ENCODE data around the gene TYK2.
"Not testable (repeated sequence)": the region's sequence is repeated elsewhere in the genome, so short reads cannot be mapped to it uniquely, and the experiment has no call there.

The TYK2 gene

DNA sequence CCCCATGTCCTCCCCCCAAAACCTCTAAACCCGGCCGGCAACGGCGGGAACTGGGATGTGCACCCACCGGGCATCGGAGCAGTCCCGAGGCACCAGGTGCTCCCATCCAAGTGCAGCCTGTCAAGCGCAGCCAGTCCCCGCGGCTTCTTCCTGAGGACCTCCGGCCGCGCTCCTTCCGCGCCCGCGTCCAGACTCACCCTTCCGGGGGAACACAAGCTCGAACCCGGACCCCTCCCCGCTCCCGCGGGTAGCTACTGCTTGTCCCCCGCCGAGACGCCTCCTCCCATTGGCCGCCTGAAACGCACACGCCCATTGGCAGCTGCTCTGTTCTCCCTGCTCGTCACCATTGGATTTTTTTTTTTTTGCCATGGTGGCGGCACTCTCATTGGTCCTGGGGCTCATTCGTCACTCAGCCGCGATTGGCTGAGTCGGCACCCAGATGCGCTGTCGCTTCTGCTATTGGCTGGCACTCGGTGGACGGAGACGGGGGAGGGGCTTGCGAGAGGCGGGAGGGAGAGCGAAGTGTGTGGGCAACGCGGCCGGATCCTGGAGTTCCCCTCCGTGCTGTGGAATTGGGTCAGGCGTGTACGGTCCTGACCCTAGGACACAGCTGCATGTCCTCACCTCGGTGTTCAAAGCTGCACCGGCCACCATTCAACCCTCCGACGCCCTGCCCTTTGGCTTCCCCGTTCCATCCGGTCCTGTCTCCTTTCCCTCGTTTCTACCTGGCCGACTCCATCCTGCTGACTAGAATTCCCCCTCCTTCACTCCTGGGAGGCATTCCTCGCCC lies at the start of gene TYK2:
Gene TYK2, minus strand, starts transcription at position 260 of the 790 bp plus-strand sequence. CDS start 2,166 bp downstream, outside the sequence.
- DNase-seq, result peak; percentile 98

DNA sequence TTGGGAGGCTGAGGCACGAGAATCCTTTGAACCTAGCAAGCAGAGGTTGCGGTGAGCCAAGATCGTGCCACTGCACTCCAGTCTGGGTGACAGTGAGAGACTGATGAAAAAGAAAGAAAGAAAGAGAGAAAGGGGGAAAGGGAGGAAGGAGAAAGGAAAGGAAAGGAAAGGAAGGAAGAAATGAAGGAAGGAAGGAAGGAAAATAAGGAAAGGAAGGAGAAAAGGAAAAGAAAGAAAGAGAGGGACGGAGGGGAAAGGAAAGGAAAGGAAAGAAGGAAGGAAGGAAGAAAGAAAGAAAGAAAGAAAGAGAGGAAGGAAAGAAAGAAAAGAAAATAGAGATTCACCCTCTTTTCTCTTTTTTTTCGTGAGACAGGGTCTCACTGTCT lies 48.6 kb upstream of the TYK2 start:
- DNase-seq, result no peak

DNA sequence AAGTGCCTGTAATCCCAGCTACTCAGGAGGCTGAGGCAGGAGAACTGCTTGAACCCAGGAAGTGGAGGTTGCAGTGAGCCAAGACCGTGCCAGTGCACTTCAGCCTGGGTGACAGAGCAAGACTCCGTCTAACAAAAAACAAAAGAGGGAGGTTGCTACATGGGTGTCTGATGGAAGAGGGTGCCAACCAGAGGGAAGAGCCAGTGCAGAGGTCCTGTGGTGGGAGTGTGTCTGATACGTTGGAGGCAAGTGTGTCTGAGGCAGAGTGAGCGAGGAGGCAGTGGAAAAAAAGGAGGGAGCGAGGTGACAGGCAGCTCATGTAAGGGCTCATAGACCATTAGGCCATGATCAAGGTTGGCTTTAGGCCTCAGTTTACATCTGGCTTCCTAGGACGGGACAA lies 46.8 kb upstream of the TYK2 start:
- no peak for DNase-seq

DNA sequence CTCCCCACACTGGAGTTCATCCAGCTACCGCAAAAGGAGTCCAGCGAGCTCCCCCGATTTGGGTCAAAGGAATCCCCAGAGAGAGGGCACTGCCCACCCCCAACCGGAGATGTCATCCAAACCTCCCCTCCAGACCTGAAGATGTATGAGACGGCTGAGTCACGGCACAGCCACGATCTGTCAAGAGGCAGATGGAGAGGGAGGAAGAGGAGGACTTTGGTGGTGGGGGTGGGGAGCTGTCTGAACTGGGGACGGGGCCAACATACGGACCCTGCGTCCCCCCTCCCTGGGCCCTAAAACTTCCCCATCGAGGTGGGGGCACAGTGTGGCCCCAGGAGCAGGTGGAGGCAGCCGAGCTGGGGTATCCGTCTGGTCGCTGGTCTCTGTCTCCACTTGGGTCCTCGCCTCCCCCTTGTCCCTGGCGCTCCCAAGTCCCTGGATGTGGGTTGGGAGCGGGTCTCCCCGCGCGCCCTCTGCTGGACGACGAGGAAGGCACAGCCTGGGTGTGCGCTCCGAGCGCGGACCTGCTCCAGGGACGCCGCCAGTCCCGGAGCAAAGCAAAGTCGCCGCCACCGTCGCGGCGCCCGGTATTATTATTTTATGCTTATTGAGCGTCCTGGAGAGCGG lies 43.8 kb upstream of the TYK2 start:
- DNase-seq, result peak; percentile 62

DNA sequence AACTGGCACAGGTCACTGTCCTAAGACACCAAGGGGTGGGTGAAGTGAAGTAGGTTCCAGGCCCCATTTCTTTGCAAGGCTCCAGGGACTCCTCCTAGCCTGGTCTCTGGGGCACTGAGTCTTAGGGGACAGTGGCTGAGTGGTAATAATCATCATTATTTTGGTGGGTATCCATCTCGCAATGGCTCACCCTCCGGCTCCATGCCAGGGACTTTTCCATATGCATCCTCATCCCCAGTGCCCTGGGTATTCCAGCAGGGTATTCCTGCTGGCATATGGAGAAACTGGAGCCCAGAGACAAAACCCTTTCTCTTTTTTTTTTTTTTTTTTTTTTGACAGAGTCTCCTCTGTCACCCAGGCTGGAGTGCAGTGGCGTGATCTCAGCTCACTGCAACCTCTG lies 42.5 kb upstream of the TYK2 start:
- no peak for DNase-seq

DNA sequence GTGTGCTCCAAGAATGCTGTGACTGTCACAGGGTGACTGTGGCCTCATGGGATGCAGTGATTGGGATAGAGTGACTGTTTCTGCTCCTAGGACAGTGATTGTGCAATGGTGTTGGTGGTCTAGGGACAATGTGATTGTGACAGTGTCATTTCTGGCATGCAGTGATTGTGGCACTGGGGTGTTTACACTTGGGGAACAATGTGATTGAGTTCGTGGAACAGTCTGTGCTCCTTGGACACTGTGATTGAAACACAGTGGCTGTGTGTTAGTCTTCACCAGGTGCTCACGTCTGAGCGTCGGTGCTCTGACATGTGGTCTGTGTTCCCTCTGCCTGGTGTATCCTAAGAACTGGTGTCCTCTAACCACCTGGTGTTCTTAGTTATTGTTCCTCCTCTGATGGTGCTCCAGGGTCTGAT lies 41.7 kb upstream of the TYK2 start:
- DNase-seq, result no peak

DNA sequence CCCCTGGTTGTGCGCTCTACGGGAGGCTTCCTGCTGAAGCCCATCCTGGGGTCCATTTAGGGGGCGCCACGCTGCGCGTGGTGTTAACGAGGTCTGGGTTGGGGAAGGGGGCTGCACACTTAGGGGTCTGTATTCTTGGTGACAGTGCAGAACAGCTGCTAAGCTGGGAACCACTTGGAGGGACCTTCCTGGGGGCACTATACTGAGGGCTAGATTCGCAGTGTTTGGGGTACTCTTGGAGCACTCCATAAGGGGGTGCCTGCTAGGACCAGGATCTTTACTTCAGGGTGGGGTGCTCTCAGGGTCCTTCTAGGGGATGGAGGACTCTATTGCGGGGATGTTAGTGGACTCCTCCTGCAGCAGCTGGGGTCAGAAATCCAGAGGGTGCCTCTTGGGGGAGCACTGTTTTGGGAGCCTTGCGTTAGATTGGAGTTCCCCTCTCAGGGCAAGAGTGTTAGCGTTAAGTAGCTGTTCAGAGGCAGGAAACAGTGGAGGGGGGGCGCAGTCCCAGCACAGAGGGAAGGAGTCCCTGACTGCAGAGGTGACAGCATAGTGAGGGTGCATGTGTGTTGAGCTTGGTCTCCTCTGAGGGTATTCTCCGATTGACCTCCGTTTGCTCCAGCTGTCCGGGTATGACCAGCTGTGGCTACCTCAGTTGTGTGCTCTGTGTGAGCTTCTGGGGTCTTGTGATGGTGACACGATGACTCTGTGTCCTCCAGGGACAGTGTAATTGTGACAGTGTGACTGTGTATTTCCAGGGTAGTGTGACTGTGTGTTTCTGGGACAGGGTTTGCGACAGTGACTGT lies 41.1 kb upstream of the TYK2 start:
- DNase-seq, result no peak

DNA sequence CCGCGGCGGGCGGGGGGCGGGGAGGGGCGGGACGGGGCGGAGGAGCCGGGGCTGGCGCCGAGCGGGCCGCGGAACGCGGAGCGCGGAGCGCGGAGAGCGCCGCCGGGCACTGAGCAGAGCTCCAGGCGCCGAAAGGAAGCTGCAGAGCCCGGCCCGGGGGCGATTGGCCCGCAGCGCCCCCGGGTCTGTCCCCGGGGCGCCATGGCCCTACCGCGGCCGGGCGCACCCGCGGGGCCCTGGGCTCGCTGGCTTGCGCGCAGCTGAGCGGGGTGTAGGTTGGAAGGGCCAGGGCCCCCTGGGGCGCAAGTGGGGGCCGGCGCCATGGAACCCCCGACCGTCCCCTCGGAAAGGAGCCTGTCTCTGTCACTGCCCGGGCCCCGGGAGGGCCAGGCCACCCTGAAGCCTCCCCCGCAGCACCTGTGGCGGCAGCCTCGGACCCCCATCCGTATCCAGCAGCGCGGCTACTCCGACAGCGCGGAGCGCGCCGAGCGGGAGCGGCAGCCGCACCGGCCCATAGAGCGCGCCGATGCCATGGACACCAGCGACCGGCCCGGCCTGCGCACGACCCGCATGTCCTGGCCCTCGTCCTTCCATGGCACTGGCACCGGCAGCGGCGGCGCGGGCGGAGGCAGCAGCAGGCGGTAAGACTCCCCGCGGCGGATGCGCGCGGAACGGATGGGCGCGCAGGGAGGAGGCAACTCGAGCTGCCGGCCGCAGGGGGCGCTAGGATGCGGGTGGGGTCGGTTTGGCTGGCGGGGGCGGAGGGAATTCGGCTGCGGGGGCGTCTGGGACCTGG lies 40.3 kb upstream of the TYK2 start, which contains the start of gene PDE4A:
Gene PDE4A, plus strand, starts transcription at position 95 of the 796 bp plus-strand sequence. Its CDS starts 227 bp downstream, at position 322.
- DNase-seq, result no peak

DNA sequence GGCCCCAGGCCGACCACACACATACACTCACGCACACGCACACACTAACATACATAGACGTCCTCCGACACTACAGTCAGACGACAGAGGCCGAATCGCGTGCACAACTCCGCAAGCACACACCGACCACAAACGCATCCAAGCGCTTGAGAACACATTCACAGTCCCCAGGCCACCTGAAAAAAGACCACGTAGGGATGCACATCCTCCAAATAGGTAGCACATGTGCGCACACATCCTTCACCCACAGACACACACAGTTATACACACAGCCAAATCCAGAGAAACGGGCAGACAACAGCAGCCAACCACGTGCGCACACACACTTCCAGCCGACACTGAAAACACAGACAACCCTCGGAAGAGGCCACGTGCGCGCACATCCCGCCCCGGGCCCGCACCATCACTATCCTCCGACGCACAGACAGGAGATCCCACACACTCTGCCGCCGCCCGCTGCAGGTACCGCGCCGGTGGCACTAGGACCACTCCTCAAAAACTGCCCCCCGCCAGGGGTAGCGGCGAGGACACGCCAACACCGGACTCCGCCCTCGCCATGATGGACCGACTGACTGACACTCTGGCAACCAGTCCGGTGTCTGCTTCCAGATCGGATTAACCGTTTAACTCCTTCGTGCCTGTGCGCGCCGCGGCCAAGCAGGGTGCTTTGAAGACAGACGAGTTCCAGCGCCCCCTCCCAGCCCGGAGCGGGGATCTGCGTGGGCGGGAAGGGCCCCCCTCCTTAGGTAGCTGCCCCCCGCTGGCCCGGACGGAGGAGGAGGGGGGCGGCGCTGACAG lies 39.5 kb upstream of the TYK2 start:
- DNase-seq, result peak; percentile 28

DNA sequence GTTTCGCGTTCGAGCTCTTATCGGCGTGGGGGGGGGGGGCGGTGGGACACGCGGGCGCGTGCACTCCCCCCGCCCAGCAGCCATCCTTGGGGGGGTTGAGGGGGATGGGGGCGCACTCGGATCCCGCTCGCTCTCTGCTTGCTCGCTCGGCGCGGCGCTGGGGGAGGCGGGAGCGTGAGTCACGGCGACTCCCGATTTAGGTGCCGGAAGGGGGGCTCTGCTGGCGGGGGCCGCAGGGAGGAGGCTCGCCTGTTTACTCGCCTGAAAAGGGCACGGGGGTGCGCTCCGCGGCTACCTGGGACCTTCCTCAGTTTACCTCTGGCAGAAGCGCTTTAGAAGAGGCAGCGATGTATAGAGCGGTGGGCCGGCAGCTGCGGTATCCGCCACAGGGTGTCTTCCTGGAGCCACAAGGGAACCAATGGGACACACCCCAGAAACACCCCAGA lies 38.9 kb upstream of the TYK2 start:
- no peak for DNase-seq

DNA sequence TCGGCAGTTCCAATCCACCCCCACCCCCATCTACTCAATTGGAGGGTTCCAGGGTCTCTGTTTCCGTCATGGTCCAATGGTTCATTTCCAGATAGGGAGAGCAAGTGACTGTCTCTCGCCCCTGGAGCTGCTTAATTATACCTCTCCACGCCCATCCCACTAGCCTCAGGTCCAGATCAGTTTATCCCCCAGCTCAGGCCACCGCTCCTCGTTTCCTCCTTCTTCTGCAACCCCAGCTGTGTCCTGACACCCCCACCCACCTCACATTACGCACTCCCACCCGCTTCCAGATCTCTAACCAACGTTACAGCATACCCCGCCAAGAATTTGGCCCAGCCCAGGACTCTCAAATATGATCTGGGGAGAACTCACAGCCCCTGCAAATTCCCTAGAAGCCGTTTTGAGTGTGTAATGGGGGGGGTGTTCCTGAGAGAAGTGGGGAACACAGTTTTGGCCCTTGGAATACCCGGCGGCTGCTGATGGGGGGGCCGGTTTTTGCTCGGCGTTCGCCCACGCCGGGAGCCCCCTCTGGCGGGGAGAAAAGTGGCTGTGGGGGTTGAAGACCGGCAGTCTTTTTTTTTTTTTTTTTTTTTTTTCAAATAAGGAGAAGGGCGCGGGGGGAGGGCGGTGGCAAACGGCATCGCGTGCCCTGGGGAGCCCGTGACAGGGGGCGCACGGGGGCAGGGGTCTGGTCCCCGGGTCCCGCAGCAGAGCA lies 38.3 kb upstream of the TYK2 start:
- DNase-seq, result no peak

DNA sequence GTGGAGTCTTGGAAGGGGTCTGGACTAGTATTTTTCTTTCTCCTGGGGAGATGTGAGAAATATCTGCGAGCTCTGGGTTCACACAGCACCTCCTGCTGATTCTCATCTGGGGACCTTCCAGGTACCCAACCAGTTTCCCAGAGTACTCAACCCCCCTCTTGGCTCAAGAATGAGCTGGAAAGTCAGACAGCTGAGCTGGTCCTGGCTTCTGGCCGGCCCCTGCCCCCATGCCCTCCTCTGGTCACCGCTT lies 37.8 kb upstream of the TYK2 start:
- no peak for DNase-seq

DNA sequence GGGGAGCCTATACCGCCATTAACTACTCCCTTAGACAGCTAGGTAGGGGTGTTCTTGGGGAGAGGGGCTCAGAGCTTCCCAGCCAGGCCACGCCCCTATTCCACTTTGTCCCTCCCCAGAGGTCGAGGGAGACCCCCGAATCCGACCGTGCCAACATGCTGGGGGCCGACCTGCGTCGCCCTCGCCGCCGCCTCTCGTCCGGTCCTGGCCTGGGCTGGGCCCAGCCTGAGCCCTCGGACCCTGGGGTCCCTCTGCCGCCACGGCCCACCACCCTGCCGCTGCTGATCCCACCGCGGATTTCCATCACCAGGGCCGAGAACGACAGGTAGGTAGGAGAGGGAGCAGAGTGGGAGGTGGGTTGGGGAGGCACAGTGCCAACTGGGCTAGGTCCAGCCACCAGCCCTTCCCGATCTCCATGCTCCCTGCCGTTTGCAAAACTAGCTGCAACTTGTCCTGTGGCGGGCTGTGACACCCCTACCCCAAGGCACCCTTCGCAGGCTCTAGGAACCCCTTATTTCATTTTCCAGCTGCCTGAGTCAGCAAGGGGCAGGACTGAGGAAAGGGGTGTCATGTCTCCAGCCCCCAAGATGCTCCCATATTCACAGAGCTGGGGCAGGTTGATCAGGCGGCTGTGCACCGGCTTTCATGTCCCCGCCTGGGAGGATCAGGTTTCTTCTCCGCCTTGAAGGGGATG lies 37.3 kb upstream of the TYK2 start:
- DNase-seq, result peak; percentile 17

DNA sequence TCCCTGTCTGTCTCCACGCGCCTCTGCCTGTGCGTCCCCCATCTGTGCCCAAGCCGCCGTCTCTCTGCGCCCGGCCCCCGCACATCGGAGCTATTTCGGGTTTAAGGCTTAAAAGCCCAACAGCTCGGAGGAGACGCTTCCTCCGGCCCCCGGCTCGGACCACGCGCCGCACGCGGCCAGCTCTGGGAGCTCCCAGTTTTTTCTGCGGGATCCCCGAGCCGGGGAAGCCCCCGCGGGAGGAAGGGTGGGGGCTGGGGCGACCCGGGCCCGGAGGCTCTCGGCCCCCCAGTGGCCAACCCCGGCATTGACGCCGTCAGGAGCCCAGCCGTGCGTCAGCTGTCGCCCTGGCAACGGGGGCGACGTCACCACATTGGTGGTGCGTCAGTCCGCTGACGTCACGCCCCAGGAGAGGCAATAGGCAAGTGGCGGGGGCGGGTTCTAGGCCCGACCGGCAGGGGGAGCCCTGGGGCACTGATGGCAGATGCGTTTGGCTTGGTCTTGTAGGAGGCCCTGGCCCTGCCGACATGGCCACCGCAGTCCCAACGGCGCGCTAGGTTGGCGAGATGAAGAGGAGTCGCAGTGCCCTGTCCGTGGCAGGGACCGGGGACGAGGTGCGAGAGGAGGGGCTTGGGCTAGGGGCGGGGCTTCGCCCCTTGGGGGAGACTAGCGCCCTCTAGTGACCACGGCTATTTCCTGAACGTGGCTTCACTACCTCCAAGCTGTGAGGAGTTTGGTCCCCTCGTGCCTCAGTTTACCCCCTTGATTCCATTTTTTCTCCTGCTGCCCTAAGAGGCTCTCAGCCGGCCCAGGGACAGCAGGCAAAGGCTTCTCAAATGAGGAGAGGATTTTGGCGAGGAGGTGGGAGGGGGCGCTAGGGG lies 36.2 kb upstream of the TYK2 start:
- DNase-seq, result peak; percentile 67

DNA sequence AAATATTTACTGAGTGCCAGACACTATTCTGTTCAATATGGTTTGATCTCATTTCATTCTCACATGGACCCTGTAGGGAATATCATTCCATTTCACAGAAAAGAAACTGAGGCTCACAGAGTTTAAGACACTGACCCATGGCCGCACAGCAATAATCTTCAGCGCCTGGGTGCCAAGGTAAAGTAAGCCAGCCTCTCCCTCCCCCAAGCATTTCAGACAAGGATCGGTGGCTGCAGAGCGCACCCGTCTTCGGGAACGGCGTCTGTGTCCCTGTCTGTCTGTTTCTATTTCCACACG lies 35.7 kb upstream of the TYK2 start:
- DNase-seq, result no peak

DNA sequence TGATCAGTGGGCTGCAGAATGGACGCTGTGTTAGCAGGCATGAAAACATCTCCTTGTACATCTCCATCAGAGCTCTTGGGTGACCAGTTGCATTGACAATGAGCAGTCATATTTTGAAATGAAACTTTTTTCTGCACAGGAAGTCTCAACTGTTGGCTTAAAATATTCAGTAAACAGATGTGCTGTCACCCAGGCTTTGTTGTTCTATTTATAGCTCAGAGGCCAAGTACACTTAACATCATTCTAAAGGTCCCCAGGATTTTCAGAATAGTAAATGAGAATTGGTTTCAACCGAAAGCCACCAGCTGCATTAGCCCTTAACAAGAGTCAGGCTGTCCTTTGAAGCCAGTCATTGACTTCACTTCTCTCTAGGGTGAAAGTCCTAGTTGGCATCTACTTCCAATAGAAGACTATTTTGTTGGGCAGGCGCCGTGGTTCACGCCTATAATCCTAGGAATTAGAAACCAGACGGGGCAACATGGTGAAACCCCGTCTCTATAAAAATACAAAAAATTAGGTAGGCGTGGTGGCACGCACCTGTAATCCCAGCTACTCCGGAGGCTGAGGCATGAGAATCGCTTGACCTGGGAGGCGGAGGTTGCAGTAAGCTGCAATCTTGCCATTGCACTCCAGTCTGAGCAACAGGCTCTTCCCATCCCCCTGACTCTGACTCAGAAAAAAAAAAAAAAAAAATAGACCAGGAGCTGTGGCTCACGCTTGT lies 32.0 kb upstream of the TYK2 start:
- DNase-seq, result no peak

DNA sequence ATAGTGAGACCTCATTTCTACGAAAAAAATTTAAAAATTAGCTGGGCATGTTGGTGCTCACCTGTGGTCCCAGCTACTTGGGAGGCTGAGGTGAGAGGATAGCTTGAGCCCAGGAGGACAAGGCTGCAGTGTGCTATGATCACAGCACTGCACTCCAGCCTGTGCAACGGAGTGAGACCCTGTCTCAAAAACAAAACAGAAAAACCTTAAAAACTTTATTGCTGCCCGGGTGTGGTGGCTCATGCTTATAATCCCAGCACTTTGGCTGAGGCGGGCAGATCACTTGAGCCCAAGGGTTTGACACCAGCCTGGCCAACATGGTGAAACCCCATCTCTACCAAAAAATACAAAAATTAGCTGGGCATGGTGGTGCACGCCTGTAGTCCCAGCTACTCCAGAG lies 30.9 kb upstream of the TYK2 start:
- DNase-seq, result not testable (repeated sequence)

DNA sequence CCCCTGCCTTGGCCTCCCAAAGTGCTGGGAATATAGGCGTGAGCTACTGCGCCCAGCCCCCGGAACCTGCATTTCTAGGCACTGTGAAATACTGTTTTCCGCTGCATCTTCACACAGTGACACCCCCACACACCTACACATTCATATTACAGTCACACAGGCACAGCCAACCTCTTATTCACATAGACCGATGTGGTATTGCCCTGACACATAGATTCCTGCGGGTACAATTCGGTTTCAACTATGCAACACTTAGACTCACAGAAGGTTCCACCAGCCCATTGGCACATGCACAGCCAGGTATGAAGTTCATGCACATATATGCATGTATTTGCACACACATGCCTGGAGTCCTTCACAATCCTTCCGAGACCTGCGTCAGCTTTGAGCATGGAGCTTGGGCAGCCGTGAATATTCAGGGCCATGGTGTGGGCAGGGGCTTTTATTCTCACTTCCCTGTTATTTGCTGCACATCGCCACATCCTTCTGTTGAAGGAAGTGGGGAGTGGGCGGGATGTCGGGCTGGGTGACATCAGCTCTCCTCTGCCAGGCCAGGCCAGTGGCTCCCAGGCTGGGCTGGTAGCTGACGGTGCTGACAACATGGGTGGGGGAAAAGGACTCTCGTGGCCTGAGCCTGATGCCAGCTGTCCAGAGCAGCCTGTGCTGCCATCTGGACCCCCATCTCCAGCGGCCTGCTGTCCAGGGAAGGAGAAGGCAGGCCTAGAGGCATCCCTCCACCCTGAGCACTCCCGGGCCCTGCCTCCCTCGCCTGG lies 28.3 kb upstream of the TYK2 start:
- no peak for DNase-seq

DNA sequence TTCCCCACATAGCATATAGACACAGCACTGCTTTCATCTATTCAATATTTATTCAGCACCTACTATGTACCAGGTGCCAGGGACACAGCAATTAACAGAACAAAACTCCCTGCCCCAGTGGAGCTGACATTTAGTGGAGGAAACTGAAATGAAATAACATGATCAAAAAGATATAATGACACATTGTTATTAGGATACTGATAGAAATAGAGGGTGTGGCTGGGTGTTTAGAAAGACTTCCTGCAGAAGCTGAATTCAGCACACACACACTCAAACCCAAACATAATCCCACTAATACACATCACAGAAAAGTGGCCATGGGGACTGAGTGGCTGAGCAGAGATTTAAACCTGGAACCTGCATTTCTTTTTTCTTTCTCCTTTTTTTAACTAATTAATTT lies 26.7 kb upstream of the TYK2 start:
- no peak for DNase-seq

Data from NCI-H1105 treated with DMSO at 0.1 percent for 48 hours (cell line).